DOHH2 (cell line): ENCODE results near the gene PEAR1.

Experiments used
- H3F3A ChIP-seq: fragments of 200-600 bp; sonication (generic), shearing (Covaris generic); 2 replicates; pipeline ENCODE4 v1.6.0; 2016; ENCODE audit warnings: antibody characterized with exemption, mild to moderate bottlenecking; ENCODE audit not compliant: control insufficient read depth, insufficient read depth
- H3K27ac ChIP-seq: fragments of 200-600 bp; sonication (generic); 2 replicates; pipeline ENCODE4 v1.5.1; 2014; ENCODE audit warnings: low read depth, mild to moderate bottlenecking, low read length, moderate library complexity
- H3K27me3 ChIP-seq: fragments of 200-600 bp; sonication (generic); 2 replicates; pipeline ENCODE4 v1.6.1; 2014; ENCODE audit warnings: mild to moderate bottlenecking, low read length, mixed read lengths; ENCODE audit not compliant: control insufficient read depth
- H3K36me3 ChIP-seq: fragments of 200-600 bp; sonication (generic); 2 replicates; pipeline ENCODE4 v1.6.1; 2014; ENCODE audit warnings: mild to moderate bottlenecking, low read length, moderate library complexity, mixed read lengths; ENCODE audit not compliant: control insufficient read depth
- H3K4me1 ChIP-seq: fragments of 200-600 bp; sonication (generic); 2 replicates; pipeline ENCODE4 v1.6.1; 2014; ENCODE audit warnings: mild to moderate bottlenecking, low read length, mixed read lengths; ENCODE audit not compliant: control insufficient read depth
- H3K4me2 ChIP-seq: fragments of 200-600 bp; sonication (generic); 2 replicates; pipeline ENCODE4 v1.6.0; 2014; ENCODE audit warnings: mild to moderate bottlenecking, low read length, moderate library complexity
- H3K4me3 ChIP-seq: fragments of 200-600 bp; sonication (generic); 2 replicates; pipeline ENCODE4 v1.5.1; 2014; ENCODE audit warnings: mild to moderate bottlenecking, low read length, mixed read lengths
- H3K79me2 ChIP-seq: fragments of 200-600 bp; sonication (generic); 2 replicates; pipeline ENCODE4 v1.6.1; 2014; ENCODE audit warnings: mild to moderate bottlenecking, low read length, mixed read lengths; ENCODE audit not compliant: control insufficient read depth
- H3K9me2 ChIP-seq: fragments of 200-600 bp; sonication (generic); replicated peaks from 2 replicates; pipeline ENCODE4 v1.6.1; 2014; ENCODE audit warnings: mild to moderate bottlenecking, low read length, mixed read lengths; ENCODE audit not compliant: control insufficient read depth
- H3K9me3 ChIP-seq: fragments of 200-600 bp; sonication (generic); 2 replicates; pipeline ENCODE4 v1.6.1; 2014; ENCODE audit warnings: antibody characterized with exemption, low read length, mixed read lengths; ENCODE audit not compliant: control insufficient read depth, insufficient read depth
- H4K20me1 ChIP-seq: fragments of 200-600 bp; sonication (generic); 2 replicates; pipeline ENCODE4 v1.6.0; 2014; ENCODE audit warnings: low read depth, mild to moderate bottlenecking, antibody characterized with exemption, low read length, moderate library complexity; ENCODE audit not compliant: control insufficient read depth, insufficient read depth
- CTCF ChIP-seq: fragments of 200-600 bp; sonication (generic); IDR thresholded peaks from one replicate; pipeline ENCODE4 v1.5.1; 2014; ENCODE audit warnings: antibody characterized with exemption, mild to moderate bottlenecking, low read depth, low read length; ENCODE audit not compliant: poor library complexity, severe bottlenecking
- EZH2phosphoT487 ChIP-seq: fragments of 200-600 bp; sonication (generic); IDR thresholded peaks from 2 replicates; pipeline ENCODE4 v1.6.1; 2017; ENCODE audit warnings: borderline replicate concordance, mild to moderate bottlenecking, antibody characterized with exemption, low read length, moderate library complexity, mixed read lengths

Gene PEAR1

GRCh38 chr1:156938813-156939212 lies 45.3 kb downstream of the PEAR1 start:
- no peak overlapping the region for H3K27ac ChIP-seq
- no peak for TF ChIP-seq CTCF
- no peak for TF ChIP-seq EZH2phosphoT487
- no peaks in the 10 kb centered on the region for H3K36me3 ChIP-seq
- H4K20me1 ChIP-seq, result no peaks in the 10 kb centered on the region
- no peak overlapping the region for H3K4me2 ChIP-seq
- H3K9me2 ChIP-seq, result no peaks in the 10 kb centered on the region
- H3K4me1 ChIP-seq, result no peaks in the 10 kb centered on the region
- H3K27me3 ChIP-seq, result no peaks in the 10 kb centered on the region
- H3K79me2 ChIP-seq, result no peaks in the 10 kb centered on the region
- no peak overlapping the region for H3K4me3 ChIP-seq
- H3K9me3 ChIP-seq, result no peaks in the 10 kb centered on the region
- no peaks in the 10 kb centered on the region for H3F3A ChIP-seq

- Histone ChIP-seq H3K27ac (no peak overlapping the region), H3K9me2 (no peaks in the 10 kb centered on the region), H3K4me3 (no peak overlapping the region), H3K79me2 (no peaks in the 10 kb centered on the region), H3K27me3 (no peaks in the 10 kb centered on the region), H3K4me1 (no peaks in the 10 kb centered on the region), H3K4me2 (no peak overlapping the region), H3K9me3 (no peaks in the 10 kb centered on the region), H3K36me3 (no peaks in the 10 kb centered on the region; the same call in 1 of the 2 replicates), H3F3A (no peaks in the 10 kb centered on the region), H4K20me1 (no peaks in the 10 kb centered on the region)
- TF ChIP-seq CTCF (no peak), EZH2phosphoT487 (no peak)
These were observed 46.3 kb downstream of the PEAR1 start for GRCh38 chr1:156939786-156940334.

- Histone ChIP-seq H3K27ac (no peak overlapping the region), H3K36me3 (no peaks in the 10 kb centered on the region; the same call in 1 of the 2 replicates), H3K4me3 (no peak overlapping the region), H4K20me1 (no peaks in the 10 kb centered on the region), H3K9me2 (no peaks in the 10 kb centered on the region), H3F3A (no peaks in the 10 kb centered on the region), H3K4me2 (no peak overlapping the region), H3K9me3 (no peaks in the 10 kb centered on the region), H3K79me2 (no peaks in the 10 kb centered on the region), H3K4me1 (no peaks in the 10 kb centered on the region), H3K27me3 (no peaks in the 10 kb centered on the region)
- TF ChIP-seq EZH2phosphoT487, result no peak
- no peak for TF ChIP-seq CTCF
These were observed 48.2 kb downstream of the PEAR1 start for GRCh38 chr1:156941675-156942074.
